A549 (cell line): ENCODE data around the gene TRAPPC10. TPM values are rescaled to one million over a fixed set of nuclear protein-coding genes. Genes with fewer than 3 reads are reported as not detected.

Experiments
- ATAC-seq, 2 experiments: fragments of 200-7000 bp in 1 of 2; fragments of >200 bp in 1 of 2; cut with Nextera tagmentation in 1 of 2; cut with Tn5 transposase in 1 of 2; 3 replicates each; pipeline versions ENCODE4 v1.8.0 to v1.9.1; 2018 to 2020; ENCODE audit warnings: mild to moderate bottlenecking in 1 of 2, moderate library complexity in 1 of 2
- CTCF ChIA-PET: fragments of 300-600 bp; sonication (Branson Sonifier 250); formaldehyde crosslinking; extraction: SDS; loops from one replicate; lab custom pipeline; 2021; ENCODE audit warnings: antibody characterized with exemption, inconsistent platforms; lab: Yijun Ruan, JAX
- POLR2A ChIA-PET: fragments of 350-600 bp; formaldehyde crosslinking; extraction: SDS; loops from one replicate; lab custom pipeline; 2021; ENCODE audit warnings: antibody characterized with exemption, inconsistent platforms; lab: Yijun Ruan, JAX
- DNase-seq, 2 experiments: peaks; one replicate each; pipeline versions ENCODE4 v3.0.0 to v3.0.0-alpha.2; 2011 to 2016; ENCODE audit warnings: low read depth in 1 of 2, low spot score in 1 of 2
- FAIRE-seq: peaks from 2 replicates; lab custom pipeline; 2011; peaks lifted over from hg19 to GRCh38; lab: Jason Lieb, UNC
- H3K27ac ChIP-seq, 2 experiments: fragments of >200 bp; sonication (Bioruptor Twin); formaldehyde crosslinking; 3 replicates each; pipeline ENCODE4 v1.5.1; 2016 to 2017
- H3K4me1 ChIP-seq: fragments of >200 bp; sonication (Bioruptor Twin); formaldehyde crosslinking; 3 replicates; pipeline ENCODE4 v1.6.1; 2016
- H3K4me2 ChIP-seq: fragments of >200 bp; sonication (Bioruptor Twin); formaldehyde crosslinking; 3 replicates; pipeline ENCODE4 v1.6.1; 2016
- H3K4me3 ChIP-seq: fragments of >200 bp; sonication (Bioruptor Twin); formaldehyde crosslinking; 3 replicates; pipeline ENCODE4 v1.5.1; 2016
- H3K9me3 ChIP-seq: fragments of >200 bp; sonication (Bioruptor Twin); formaldehyde crosslinking; 3 replicates; pipeline ENCODE4 v1.6.1; 2016
- BHLHE40 ChIP-seq: IDR thresholded peaks from 2 replicates; pipeline ENCODE4 v1.6.1; 2012; ENCODE audit warnings: low read depth, low read length, inconsistent platforms
- CBX8 ChIP-seq: fragments of 200-600 bp; sonication (generic); IDR thresholded peaks from 2 replicates; pipeline ENCODE4 v1.6.1; 2016
- EHF ChIP-seq: fragments of 250-450 bp; sonication (Bioruptor Pico); IDR thresholded peaks from 2 replicates; pipeline ENCODE4 v1.5.0; 2020; ENCODE audit warnings: mild to moderate bottlenecking
- ELK1 ChIP-seq: fragments of 150-350 bp; IDR thresholded peaks from 2 replicates; pipeline ENCODE4 v1.6.1; 2014; ENCODE audit warnings: low read depth, mild to moderate bottlenecking, low read length
- ESRRA ChIP-seq: fragments of 150-350 bp; IDR thresholded peaks from 2 replicates; pipeline ENCODE4 v1.6.1; 2014; ENCODE audit warnings: mild to moderate bottlenecking, low read length, borderline replicate concordance
- FOSB ChIP-seq: fragments of 250-450 bp; sonication (Bioruptor Pico); IDR thresholded peaks from 2 replicates; pipeline ENCODE4 v1.5.0; 2020; ENCODE audit warnings: mild to moderate bottlenecking, moderate library complexity
- GATA3 ChIP-seq: IDR thresholded peaks from 2 replicates; pipeline ENCODE4 v1.6.1; 2012; ENCODE audit warnings: borderline replicate concordance
- HDAC2 ChIP-seq: fragments of 200-600 bp; sonication (generic); IDR thresholded peaks from 2 replicates; pipeline ENCODE4 v1.6.1; 2016
- HEYL ChIP-seq: fragments of 250-450 bp; sonication (Bioruptor Pico); IDR thresholded peaks from 2 replicates; pipeline ENCODE4 v1.8.0; 2021; ENCODE audit warnings: mild to moderate bottlenecking, moderate library complexity
- HOXB13 ChIP-seq: fragments of 250-450 bp; sonication (Bioruptor Pico); IDR thresholded peaks from 2 replicates; pipeline ENCODE4 v1.5.0; 2020; ENCODE audit warnings: low read depth, mild to moderate bottlenecking, moderate library complexity
- KDM1A ChIP-seq: fragments of 200-600 bp; sonication (generic); IDR thresholded peaks from 2 replicates; pipeline ENCODE4 v1.6.1; 2016; ENCODE audit warnings: low read depth, mild to moderate bottlenecking
- MAZ ChIP-seq: fragments of 150-350 bp; IDR thresholded peaks from 2 replicates; pipeline ENCODE4 v1.6.1; 2014; ENCODE audit warnings: antibody characterized with exemption, low read depth, low read length, borderline replicate concordance
- MYC ChIP-seq: IDR thresholded peaks from 2 replicates; pipeline ENCODE4 v1.6.1; 2012; ENCODE audit warnings: mild to moderate bottlenecking, inconsistent platforms, low read length, improper control_type of control experiment, borderline replicate concordance
- NR3C1 ChIP-seq: fragments of >200 bp; sonication (Bioruptor Twin); formaldehyde crosslinking; IDR thresholded peaks from 3 replicates; pipeline ENCODE4 v1.6.1; 2017
- POLR2A ChIP-seq: IDR thresholded peaks from 2 replicates; pipeline ENCODE4 v1.6.1; 2012; ENCODE audit warnings: mild to moderate bottlenecking, low read length
- RAD21 ChIP-seq, 2 experiments: fragments of >200 bp in 1 of 2; sonication (Bioruptor Twin) in 1 of 2; formaldehyde crosslinking in 1 of 2; IDR thresholded peaks in 1 of 2; conservative IDR thresholded peaks in 1 of 2; 2 replicates in 1 of 2; 3 replicates in 1 of 2; pipeline ENCODE4 v1.6.1; 2012 to 2018; ENCODE audit warnings: inconsistent platforms in 1 of 2
- REST ChIP-seq: fragments of 200-600 bp; sonication (generic); IDR thresholded peaks from 2 replicates; pipeline ENCODE4 v1.6.1; 2016; ENCODE audit warnings: antibody characterized with exemption, mild to moderate bottlenecking, moderate library complexity
- RFX5 ChIP-seq: fragments of 450-650 bp; IDR thresholded peaks from 2 replicates; pipeline ENCODE4 v1.7.1; 2014; ENCODE audit warnings: antibody characterized with exemption, mild to moderate bottlenecking, moderate library complexity
- RNF2 ChIP-seq: fragments of 200-600 bp; sonication (generic); IDR thresholded peaks from 2 replicates; pipeline ENCODE4 v1.6.1; 2016; ENCODE audit warnings: low read depth, mild to moderate bottlenecking, antibody characterized with exemption, moderate library complexity, borderline replicate concordance
- ZC3H11A ChIP-seq: fragments of 450-650 bp; IDR thresholded peaks from 2 replicates; pipeline ENCODE4 v1.6.1; 2014; ENCODE audit warnings: antibody characterized with exemption, mild to moderate bottlenecking
- ZSCAN20 ChIP-seq: fragments of 250-450 bp; sonication (Bioruptor Pico); IDR thresholded peaks from 2 replicates; pipeline ENCODE4 v1.8.0; 2022; ENCODE audit warnings: mild to moderate bottlenecking, moderate library complexity
- WGBS: methylation state at CpG from one replicate; pipeline ENCODE4 v1.1.6; 2017; ENCODE audit errors: missing lambda C conversion rate; 5-methylcytosine and 5-hydroxymethylcytosine counted together
- polyA plus RNA-seq, 4 experiments: library from polyadenylated mRNA; depleted of rRNA in 3 of 4; stranded (reverse); fragments of >200 nt; fragmentation: RNase III in 1 of 4; extraction: RNeasy Plus Mini Kit Qiagen cat#74134 plus additional on column Dnase treatment in 1 of 4; gene quantifications; 2 replicates in 3 of 4; 3 replicates in 1 of 4; pipeline ENCODE4 v1.2.3, GENCODE V29; 2011 to 2017
- TF ChIP-seq, protein P1 (sequence below): IDR thresholded peaks from 2 replicates; pipeline ENCODE4 v1.6.1; 2012
- TF ChIP-seq, protein P2 (sequence below): IDR thresholded peaks from 2 replicates; pipeline ENCODE4 v1.6.1; 2012; ENCODE audit warnings: low read depth, borderline replicate concordance
- TF ChIP-seq, protein P3 (sequence below): fragments of >200 bp; sonication (Bioruptor Twin); formaldehyde crosslinking; IDR thresholded peaks from 3 replicates; pipeline ENCODE4 v1.6.1; 2016

The TRAPPC10 gene
- polyA plus RNA-seq, 2 of the 4 experiments (the other 2 are of a cell fraction) = 11.8 to 27.7 TPM

DNA sequence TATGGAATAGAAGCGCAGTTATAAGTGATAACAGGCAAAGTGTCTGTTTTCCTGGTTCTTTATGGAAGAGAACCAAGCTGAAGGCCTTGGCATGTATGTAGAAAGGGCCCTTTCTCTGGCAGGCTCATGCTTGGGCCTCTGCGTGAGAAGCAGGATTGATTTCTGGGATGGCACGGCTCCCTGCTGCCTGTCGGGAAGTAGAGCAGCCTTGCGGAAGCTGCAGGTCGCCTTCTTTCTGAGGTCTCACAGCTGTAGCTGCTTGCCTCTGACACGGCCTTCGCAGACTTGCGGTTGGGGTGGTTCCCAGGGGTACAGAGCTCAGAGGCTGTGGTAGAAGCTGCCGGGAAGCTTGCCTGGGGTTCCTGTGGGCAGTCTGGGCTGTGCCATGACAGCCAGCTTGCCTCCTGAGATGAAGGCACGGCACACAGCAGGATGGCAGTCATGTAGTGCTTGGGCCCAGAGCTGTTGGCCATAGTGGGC lies 39.4 kb downstream of the TRAPPC10 start:
- Histone ChIP-seq H3K27ac (no peak overlapping the region), H3K4me2 (no peak overlapping the region), H3K4me3 (no peak overlapping the region), H3K9me3 (no peaks in the 10 kb centered on the region), H3K4me1 (0 out of 3 replicates have a peak, but pooled peaks cover 2% of the 10 kb centered on the region)
- ChIA-PET POLR2A (no interaction called here), CTCF (interaction anchor here (1.0 to 1.7 kb wide), 2 partner anchors 17 to 240 kb away, joined by 3 to 4 read pairs; no protein-coding TSS in a partner anchor)
- DNase-seq = no peak
- ATAC-seq = no peak
- FAIRE-seq = no peak
- over 99% methylated on average over 8 of the region's 11 CpGs for WGBS
- TF ChIP-seq HDAC2 (no peak), RAD21 (conservative IDR thresholded peaks at IDR 0.05 in 1 of 2, IDR thresholded peaks at IDR 0.05 in 1 of 2) (no peak), MYC (no peak), POLR2A (no peak), HOXB13 (no peak), GATA3 (no peak), HEYL (CRISPR knock-in tag) (no peak), MAZ (no peak), FOSB (CRISPR knock-in tag) (no peak), BHLHE40 (no peak), ZC3H11A (no peak), KDM1A (no peak), ESRRA (no peak), EHF (no peak), REST (no peak), CBX8 (no peak), ZSCAN20 (CRISPR knock-in tag) (no peak)
- TF ChIP-seq, protein P1, sequence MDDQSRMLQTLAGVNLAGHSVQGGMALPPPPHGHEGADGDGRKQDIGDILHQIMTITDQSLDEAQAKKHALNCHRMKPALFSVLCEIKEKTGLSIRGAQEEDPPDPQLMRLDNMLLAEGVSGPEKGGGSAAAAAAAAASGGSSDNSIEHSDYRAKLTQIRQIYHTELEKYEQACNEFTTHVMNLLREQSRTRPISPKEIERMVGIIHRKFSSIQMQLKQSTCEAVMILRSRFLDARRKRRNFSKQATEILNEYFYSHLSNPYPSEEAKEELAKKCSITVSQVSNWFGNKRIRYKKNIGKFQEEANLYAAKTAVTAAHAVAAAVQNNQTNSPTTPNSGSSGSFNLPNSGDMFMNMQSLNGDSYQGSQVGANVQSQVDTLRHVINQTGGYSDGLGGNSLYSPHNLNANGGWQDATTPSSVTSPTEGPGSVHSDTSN = no peak
- TF ChIP-seq, protein P2, sequence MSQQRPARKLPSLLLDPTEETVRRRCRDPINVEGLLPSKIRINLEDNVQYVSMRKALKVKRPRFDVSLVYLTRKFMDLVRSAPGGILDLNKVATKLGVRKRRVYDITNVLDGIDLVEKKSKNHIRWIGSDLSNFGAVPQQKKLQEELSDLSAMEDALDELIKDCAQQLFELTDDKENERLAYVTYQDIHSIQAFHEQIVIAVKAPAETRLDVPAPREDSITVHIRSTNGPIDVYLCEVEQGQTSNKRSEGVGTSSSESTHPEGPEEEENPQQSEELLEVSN = no peak
- TF ChIP-seq, protein P3, sequence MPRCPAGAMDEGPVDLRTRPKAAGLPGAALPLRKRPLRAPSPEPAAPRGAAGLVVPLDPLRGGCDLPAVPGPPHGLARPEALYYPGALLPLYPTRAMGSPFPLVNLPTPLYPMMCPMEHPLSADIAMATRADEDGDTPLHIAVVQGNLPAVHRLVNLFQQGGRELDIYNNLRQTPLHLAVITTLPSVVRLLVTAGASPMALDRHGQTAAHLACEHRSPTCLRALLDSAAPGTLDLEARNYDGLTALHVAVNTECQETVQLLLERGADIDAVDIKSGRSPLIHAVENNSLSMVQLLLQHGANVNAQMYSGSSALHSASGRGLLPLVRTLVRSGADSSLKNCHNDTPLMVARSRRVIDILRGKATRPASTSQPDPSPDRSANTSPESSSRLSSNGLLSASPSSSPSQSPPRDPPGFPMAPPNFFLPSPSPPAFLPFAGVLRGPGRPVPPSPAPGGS = no peak

GRCh38 chr21:44052071-44052829 lies 40.1 kb downstream of the TRAPPC10 start:
- CTCF ChIA-PET = interaction anchor here (1.7 kb wide), 1 partner anchor 241 kb away, joined by 4 read pairs; no protein-coding TSS in a partner anchor
- TF ChIP-seq CBX8 (no peak), RFX5 (no peak), ELK1 (no peak), MAZ (no peak), NR3C1 (no peak), ZC3H11A (no peak), RNF2 (no peak)
- ATAC-seq (no peak), DNase-seq (no peak), FAIRE-seq (no peak)
- no peak overlapping the region for H3K4me2 ChIP-seq
- H3K27ac ChIP-seq = no peak overlapping the region
- POLR2A ChIA-PET = no interaction called here
- H3K9me3 ChIP-seq = no peaks in the 10 kb centered on the region
- 79% methylated on average over 14 of the region's 14 CpGs for WGBS
- H3K4me1 ChIP-seq = 0 out of 3 replicates have a peak, but pooled peaks cover 2% of the 10 kb centered on the region
- no peak overlapping the region for H3K4me3 ChIP-seq
